ENCODE results near the gene P2RY13. TPM values are rescaled to one million over a fixed set of nuclear protein-coding genes. Genes with fewer than 3 reads are reported as not detected.

The P2RY13 gene
- total RNA-seq, 2 donors from 2014 or later = 0.41 to 0.75 TPM

GRCh38 chr3:151282921-151283320 lies 46.4 kb downstream of the P2RY13 start:
- TF ChIP-seq CTCF (IDR thresholded peaks at IDR 0.05) = peak; percentile 40 to 73
- Histone ChIP-seq H3K27me3 (no peaks in the 10 kb centered on the region), H3K36me3 (no peaks in the 10 kb centered on the region), H3K4me3 (no peak overlapping the region), H3K4me1 (peaks cover 0 to 5% of the 10 kb centered on the region in 2 donors), H3K9me3 (no peaks in the 10 kb centered on the region), H3K27ac (peak overlapping the region; percentile 0 to 7)
- no peak for DNase-seq (ENCODE audit: low spot score)

GRCh38 chr3:151281671-151282324 lies 47.6 kb downstream of the P2RY13 start:
- Histone ChIP-seq H3K27me3 (no peaks in the 10 kb centered on the region), H3K4me1 (peaks cover 0 to 5% of the 10 kb centered on the region in 2 donors), H3K9me3 (no peaks in the 10 kb centered on the region), H3K36me3 (no peaks in the 10 kb centered on the region), H3K27ac (no peak overlapping the region), H3K4me3 (no peak overlapping the region)
- TF ChIP-seq CTCF (IDR thresholded peaks at IDR 0.05) = no peak
- DNase-seq (ENCODE audit: low spot score) = no peak

- Histone ChIP-seq H3K4me3 (peak within 1 kb of the TSS in 1 of 2 donors; percentile 12), H3K36me3 (no peaks in the 10 kb centered on the region), H3K27me3 (no peaks in the 10 kb centered on the region), H3K4me1 (no peaks in the 10 kb centered on the region), H3K27ac (peak within 1 kb of the TSS in 1 of 2 donors; percentile 5), H3K9me3 (no peaks in the 10 kb centered on the region)
- no peak for TF ChIP-seq CTCF (IDR thresholded peaks at IDR 0.05)
- no peak for DNase-seq (ENCODE audit: low spot score)
These were observed 51.1 kb downstream of the P2RY13 start, which contains the start of gene P2RY14 for GRCh38 chr3:151278230-151278629. TSS of gene P2RY14 (minus strand) at chr3:151278542. CDS start at chr3:151214316, 64,226 bp downstream.

- Histone ChIP-seq H3K36me3 (no peaks in the 10 kb centered on the region), H3K9me3 (no peaks in the 10 kb centered on the region), H3K27me3 (no peaks in the 10 kb centered on the region), H3K4me1 (no peaks in the 10 kb centered on the region), H3K4me3 (no peak overlapping the region), H3K27ac (peak overlapping the region in 1 of 2 donors; percentile 0)
- TF ChIP-seq CTCF (IDR thresholded peaks at IDR 0.05) = no peak
- no peak for DNase-seq (ENCODE audit: low spot score)
These were observed 52.7 kb downstream of the P2RY13 start for GRCh38 chr3:151276687-151277042.

Other genes starting within 250 kb of the P2RY13 start
- gene MED12L, start 243.9 kb downstream of the P2RY13 start, total RNA-seq = under 1 TPM; 0.07 to 0.35 TPM
- under 1 TPM; 0.37 to 0.39 TPM for gene GPR171, start 126.3 kb downstream of the P2RY13 start, total RNA-seq
- gene P2RY14, start 51.0 kb downstream of the P2RY13 start, total RNA-seq = 1 to 10 TPM; 1.3 to 3.6 TPM
- gene GPR87, start 12.7 kb downstream of the P2RY13 start, total RNA-seq = not detected
- 1 to 10 TPM; 1.4 to 1.5 TPM for gene P2RY12, start 55.2 kb upstream of the P2RY13 start, total RNA-seq
- 1 to 10 TPM; 5.2 to 5.7 TPM for gene IGSF10, start 131.5 kb upstream of the P2RY13 start, total RNA-seq